Measurements from ENCODE around the gene ZNF200.
"Not testable (repeated sequence)": the region's sequence is repeated elsewhere in the genome, so short reads cannot be mapped to it uniquely, and the experiment has no call there.

ZNF200 gene, protein sequence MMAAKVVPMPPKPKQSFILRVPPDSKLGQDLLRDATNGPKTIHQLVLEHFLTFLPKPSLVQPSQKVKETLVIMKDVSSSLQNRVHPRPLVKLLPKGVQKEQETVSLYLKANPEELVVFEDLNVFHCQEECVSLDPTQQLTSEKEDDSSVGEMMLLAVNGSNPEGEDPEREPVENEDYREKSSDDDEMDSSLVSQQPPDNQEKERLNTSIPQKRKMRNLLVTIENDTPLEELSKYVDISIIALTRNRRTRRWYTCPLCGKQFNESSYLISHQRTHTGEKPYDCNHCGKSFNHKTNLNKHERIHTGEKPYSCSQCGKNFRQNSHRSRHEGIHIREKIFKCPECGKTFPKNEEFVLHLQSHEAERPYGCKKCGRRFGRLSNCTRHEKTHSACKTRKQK
- total RNA-seq, result 7.8 to 15.7 reads per million in 2 donors

GRCh38 chr16:3234857-3235561, at the start of gene ZNF200:
ZNF200 (minus strand) TSS chr16:3235158; CDS start chr16:3233755, 1,403 bp downstream.
- peak; percentile 79 to 97 (median 90) for DNase-seq

DNA sequence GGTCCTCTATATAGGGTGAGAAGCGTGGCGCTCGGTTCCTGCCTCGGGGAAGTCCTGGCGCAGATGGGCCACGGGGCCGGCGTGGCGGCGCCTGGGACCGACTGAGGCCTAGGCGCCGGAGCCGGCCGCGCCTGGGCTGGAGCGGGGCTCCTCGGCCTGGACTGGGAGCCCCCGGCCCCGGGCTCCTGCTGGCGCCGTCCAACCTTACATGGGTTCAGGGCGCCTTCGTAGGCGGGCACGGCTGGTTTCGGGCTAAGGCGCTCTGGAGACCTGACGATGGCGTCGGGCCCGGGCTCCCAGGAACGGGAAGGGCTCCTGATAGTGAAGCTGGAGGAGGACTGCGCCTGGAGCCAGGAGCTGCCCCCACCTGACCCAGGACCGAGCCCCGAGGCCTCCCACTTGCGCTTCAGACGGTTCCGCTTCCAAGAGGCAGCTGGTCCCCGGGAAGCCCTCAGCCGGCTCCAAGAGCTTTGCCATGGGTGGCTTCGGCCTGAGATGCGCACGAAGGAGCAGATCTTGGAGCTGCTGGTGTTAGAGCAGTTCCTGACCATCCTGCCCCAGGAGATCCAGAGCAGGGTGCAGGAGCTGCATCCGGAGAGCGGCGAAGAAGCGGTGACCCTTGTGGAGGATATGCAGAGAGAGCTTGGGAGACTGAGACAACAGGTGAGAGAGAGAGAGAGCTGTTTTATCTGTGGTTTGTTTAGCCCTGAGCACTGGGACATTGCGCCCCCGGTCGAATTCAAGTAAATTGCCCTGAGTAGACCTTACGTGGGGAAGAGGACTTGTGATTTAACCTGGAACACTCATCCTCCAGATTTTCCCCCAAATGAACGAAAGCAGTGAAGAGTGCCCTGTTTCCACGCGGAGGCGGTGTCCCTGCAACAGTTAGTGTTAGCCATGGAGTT, 48.8 kb upstream of the ZNF200 start:
- no peak for DNase-seq

- DNase-seq, result peak; percentile 82 to 99 (median 87)
These were observed 48.0 kb upstream of the ZNF200 start, which contains the start of gene ZNF263 for GRCh38 chr16:3282730-3283542. ZNF263 (plus strand) TSS chr16:3283491; CDS start chr16:3283819, 328 bp downstream.

DNA sequence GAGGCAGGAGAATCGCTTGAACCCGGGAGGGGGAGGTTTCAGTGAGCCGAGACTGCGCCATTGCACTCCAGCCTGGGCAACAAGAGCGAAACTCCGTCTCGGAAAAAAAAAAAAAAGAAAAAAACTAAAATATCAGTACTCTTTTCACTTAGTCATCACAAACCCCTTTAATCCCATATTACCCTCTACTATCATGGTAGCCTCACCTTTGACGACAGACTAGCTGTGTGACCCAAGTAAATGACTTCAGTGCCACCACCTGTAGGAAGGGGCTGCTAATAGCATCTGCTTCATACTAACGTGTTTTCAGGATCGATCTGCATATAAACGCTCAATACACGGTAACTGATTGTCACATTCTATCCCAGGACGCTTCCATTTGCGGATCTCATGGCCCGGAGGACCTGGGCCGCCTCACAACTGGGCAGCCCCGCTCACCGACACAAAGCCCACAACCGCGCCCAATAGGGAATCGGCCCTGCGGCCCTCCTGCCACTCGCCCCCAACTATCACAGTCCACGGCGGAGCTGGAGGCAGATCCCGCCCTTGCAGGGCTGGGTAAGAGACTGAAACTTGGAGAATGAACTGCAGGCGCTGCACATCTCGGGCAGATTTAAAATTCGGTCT, 47.3 kb upstream of the ZNF200 start:
- DNase-seq, result no peak

GRCh38 chr16:3281222-3281820, 46.4 kb upstream of the ZNF200 start:
- DNase-seq, result no peak

- no peak for DNase-seq
These were observed 41.7 kb upstream of the ZNF200 start for GRCh38 chr16:3276679-3277078.

DNA sequence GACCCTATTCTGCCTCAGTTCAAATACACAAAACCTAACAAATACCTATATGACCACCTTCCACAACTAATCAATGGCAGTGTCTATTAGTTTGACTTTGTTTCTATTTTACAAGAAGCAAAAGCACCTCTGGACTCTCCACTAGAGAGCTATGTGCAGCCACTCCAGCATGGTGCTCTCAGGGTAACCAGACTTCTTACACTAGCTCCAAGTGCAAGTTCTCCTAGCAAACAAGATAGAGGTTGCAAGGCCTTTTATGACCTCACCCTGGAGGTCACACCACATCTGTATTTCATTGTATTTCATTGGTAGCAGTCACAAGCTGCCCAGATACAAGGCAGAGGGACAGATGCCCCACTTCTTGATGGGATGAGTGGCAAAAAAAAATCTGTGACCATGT, 40.0 kb upstream of the ZNF200 start:
- DNase-seq, result no peak

DNA sequence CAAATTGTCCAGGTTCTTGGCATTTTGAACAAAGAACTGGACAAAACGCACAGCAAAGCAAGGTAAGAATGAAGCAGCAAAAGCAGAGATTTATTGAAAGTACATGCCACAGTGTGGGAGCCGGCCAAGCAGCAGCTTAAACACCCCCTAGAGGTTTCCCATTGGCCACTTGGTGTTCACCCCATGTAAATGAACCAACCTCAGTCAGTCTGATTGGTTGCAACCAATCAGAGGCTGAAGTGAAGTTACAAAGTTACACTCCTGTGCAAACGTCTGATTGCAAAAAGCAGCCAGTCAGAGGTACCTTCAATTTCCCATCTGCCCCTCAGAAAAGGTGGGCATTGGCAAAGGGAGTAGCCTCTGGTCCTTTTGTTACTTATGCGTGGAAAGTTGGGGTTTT, 39.5 kb upstream of the ZNF200 start:
- DNase-seq, result no peak

GRCh38 chr16:3271281-3271680, 36.3 kb upstream of the ZNF200 start:
- DNase-seq, result not testable (repeated sequence)

GRCh38 chr16:3270718-3271117, 35.8 kb upstream of the ZNF200 start:
- not testable (repeated sequence) for DNase-seq

GRCh38 chr16:3268294-3268693, 33.3 kb upstream of the ZNF200 start:
- no peak for DNase-seq

GRCh38 chr16:3266873-3267537, 32.0 kb upstream of the ZNF200 start:
- peak in 1 of 5 experiments; percentile 21 for DNase-seq

- DNase-seq, result peak; percentile 89 to 99 (median 96)
These were observed 29.4 kb upstream of the ZNF200 start for GRCh38 chr16:3264137-3265036.

DNA sequence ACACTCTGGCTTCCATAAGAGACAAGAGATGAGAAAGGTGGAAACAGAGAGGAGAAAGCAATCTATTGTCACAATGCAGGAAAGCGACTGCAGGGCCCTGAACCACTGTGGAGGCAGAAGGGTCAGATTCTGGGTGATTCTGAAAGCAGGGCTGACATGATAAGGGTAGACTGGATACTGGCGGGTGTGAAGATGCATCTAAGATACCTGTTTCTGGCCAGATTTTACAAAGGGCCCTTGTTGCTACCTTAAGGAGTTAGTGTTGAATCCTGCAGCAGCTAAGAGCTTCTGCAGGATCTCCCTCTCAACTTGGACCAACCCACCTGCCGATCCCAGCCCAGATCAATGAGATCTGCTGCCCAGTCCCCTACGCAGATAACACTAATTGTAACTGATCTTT, 27.6 kb upstream of the ZNF200 start:
- no peak for DNase-seq

GRCh38 chr16:3259836-3260235, 24.9 kb upstream of the ZNF200 start:
- DNase-seq, result no peak

DNA sequence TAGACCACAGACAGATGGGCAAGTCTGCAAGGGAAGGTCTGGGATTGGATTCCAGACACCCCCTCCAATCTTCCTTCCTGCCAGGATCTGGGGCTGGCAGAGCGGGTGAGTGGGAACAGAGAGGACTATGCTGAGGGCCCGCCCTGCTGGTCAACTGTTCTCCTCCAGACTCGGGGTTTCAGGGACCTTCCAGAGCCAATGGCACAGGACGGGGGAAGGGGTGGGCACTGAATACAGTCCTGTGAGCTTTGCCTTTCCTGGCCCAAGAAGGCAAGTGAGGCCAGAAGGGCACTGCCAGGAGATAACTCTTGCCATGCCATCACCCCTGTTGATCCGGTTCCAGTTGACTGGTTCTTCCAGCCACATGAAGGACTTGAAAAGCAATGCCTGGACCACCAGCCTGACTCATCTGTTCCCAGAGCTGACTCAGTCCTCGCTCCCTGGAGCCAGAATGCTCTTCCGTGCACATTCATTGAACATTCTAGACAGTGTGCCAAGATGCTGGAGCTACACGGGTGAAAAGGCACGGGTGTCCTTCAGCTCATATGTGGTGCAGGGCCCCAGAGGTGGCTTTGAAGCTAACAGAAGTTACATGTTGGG, 22.0 kb upstream of the ZNF200 start:
- no peak for DNase-seq

- DNase-seq, result no peak
These were observed 21.3 kb upstream of the ZNF200 start, which contains the start of gene MEFV for GRCh38 chr16:3256146-3256865. MEFV (minus strand) TSS chr16:3256633; CDS start chr16:3256587, 46 bp downstream.

- no peak for DNase-seq
These were observed 19.4 kb upstream of the ZNF200 start for GRCh38 chr16:3254309-3254708.

Measured in T-helper 2 cell (primary cell).